Ovary (tissue), 3 donors: Measurements from ENCODE around the gene DOCK2.

Source experiments
- CTCF ChIP-seq, 3 donors: fragments of 450-650 bp in 2 of 3; fragments of 200-600 bp in 1 of 3; IDR thresholded peaks; one replicate each; pipeline versions ENCODE4 v1.5.1 to v1.8.0; 2016 to 2022; ENCODE audit warnings: antibody characterized with exemption in 3 of 3, mild to moderate bottlenecking in 1 of 3
- EP300 ChIP-seq: sonication (generic); formaldehyde crosslinking; IDR thresholded peaks from one replicate; pipeline ENCODE4 v1.6.1; 2017; ENCODE audit warnings: antibody characterized with exemption
- POLR2A ChIP-seq: fragments of 450-650 bp; IDR thresholded peaks from one replicate; pipeline ENCODE4 v1.6.1; 2017; ENCODE audit warnings: antibody characterized with exemption, mild to moderate bottlenecking, moderate library complexity
- donor health status: DM: no; HTN: no; CAD: no.

GRCh38 chr5:169889572-169889971 is 252.5 kb downstream of the DOCK2 start:
- TF ChIP-seq CTCF (IDR thresholded peaks at IDR 0.05) (no peak), EP300 (no peak), POLR2A (no peak)
